ENCODE data around the gene TMA7. TPM values are rescaled to one million over a fixed set of nuclear protein-coding genes. Genes with fewer than 3 reads are reported as not detected.

The TMA7 gene
- polyA plus RNA-seq, 2 of the 4 experiments (the other 2 are of a cell fraction), result 303 to 417 TPM

- TF ChIP-seq HMGXB4 (CRISPR knock-in tag; IDR thresholded peaks at IDR 0.05; ENCODE audit: borderline replicate concordance), result no peak
- TF ChIP-seq HOXB5 (CRISPR knock-in tag; IDR thresholded peaks at IDR 0.05), result no peak
- TF ChIP-seq FOSB (CRISPR knock-in tag; IDR thresholded peaks at IDR 0.05), result no peak
- TF ChIP-seq, protein P1, sequence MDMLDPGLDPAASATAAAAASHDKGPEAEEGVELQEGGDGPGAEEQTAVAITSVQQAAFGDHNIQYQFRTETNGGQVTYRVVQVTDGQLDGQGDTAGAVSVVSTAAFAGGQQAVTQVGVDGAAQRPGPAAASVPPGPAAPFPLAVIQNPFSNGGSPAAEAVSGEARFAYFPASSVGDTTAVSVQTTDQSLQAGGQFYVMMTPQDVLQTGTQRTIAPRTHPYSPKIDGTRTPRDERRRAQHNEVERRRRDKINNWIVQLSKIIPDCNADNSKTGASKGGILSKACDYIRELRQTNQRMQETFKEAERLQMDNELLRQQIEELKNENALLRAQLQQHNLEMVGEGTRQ (IDR thresholded peaks at IDR 0.05), result no peak
- TF ChIP-seq ZFP36 (IDR thresholded peaks at IDR 0.05; ENCODE audit: borderline replicate concordance, partially characterized antibody), result no peak
- TF ChIP-seq GATA3 (IDR thresholded peaks at IDR 0.05; ENCODE audit: borderline replicate concordance), result no peak
Measured at GRCh38 chr3:48412375-48413001, 27.6 kb upstream of the TMA7 start (continued).

GRCh38 chr3:48413086-48413485 lies 27.0 kb upstream of the TMA7 start:
- WGBS (ENCODE audit: missing lambda C conversion rate), result 84% methylated on average over 7 of the region's 8 CpGs
- no peak for TF ChIP-seq MAFK (IDR thresholded peaks at IDR 0.05; ENCODE audit: partially characterized antibody)
- no peak for TF ChIP-seq EHMT2 (IDR thresholded peaks at IDR 0.05; ENCODE audit: low read depth)
- TF ChIP-seq FOSL2 (IDR thresholded peaks at IDR 0.05), result no peak
- TF ChIP-seq FOSL2 (CRISPR knock-in tag; IDR thresholded peaks at IDR 0.05), result no peak
- TF ChIP-seq JUNB (IDR thresholded peaks at IDR 0.05), result no peak
- TF ChIP-seq NFE2L2 (conservative IDR thresholded peaks at IDR 0.05; ENCODE audit: low read length), result no peak
- TF ChIP-seq HOXB5 (CRISPR knock-in tag; IDR thresholded peaks at IDR 0.05), result no peak
- TF ChIP-seq POLR2A (IDR thresholded peaks at IDR 0.05; ENCODE audit: low read length), result no peak
- TF ChIP-seq RCOR1 (IDR thresholded peaks at IDR 0.05; ENCODE audit: low read depth, low read length), result no peak
- TF ChIP-seq HMGXB4 (CRISPR knock-in tag; IDR thresholded peaks at IDR 0.05; ENCODE audit: borderline replicate concordance), result no peak
- no peak for TF ChIP-seq ZC3H11A (IDR thresholded peaks at IDR 0.05)
- TF ChIP-seq HEYL (CRISPR knock-in tag; IDR thresholded peaks at IDR 0.05), result no peak
- TF ChIP-seq, protein P2, sequence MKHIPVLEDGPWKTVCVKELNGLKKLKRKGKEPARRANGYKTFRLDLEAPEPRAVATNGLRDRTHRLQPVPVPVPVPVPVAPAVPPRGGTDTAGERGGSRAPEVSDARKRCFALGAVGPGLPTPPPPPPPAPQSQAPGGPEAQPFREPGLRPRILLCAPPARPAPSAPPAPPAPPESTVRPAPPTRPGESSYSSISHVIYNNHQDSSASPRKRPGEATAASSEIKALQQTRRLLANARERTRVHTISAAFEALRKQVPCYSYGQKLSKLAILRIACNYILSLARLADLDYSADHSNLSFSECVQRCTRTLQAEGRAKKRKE (CRISPR knock-in tag; IDR thresholded peaks at IDR 0.05; ENCODE audit: low read depth), result no peak
- TF ChIP-seq SMC3 (IDR thresholded peaks at IDR 0.05), result no peak
- no peak for TF ChIP-seq RAD21 (conservative IDR thresholded peaks at IDR 0.05 in 1 of 2, IDR thresholded peaks at IDR 0.05 in 1 of 2)
- TF ChIP-seq JUN (IDR thresholded peaks at IDR 0.05), result no peak
- no peak for TF ChIP-seq MYC (IDR thresholded peaks at IDR 0.05; ENCODE audit: borderline replicate concordance, low read length)
- no peak for TF ChIP-seq E2F6 (IDR thresholded peaks at IDR 0.05; ENCODE audit: borderline replicate concordance, low read depth)
- no peak for TF ChIP-seq BCL3 (IDR thresholded peaks at IDR 0.05)
- no peak for TF ChIP-seq TP53 (CRISPR knock-in tag; IDR thresholded peaks at IDR 0.05)
- no peak overlapping the region for H3K27ac ChIP-seq
- ATAC-seq (no peak), FAIRE-seq (no peak), DNase-seq (ENCODE audit: low read depth in 1 of 2, low spot score in 1 of 2) (no peak)
- H3K4me1 ChIP-seq, result no peaks in the 10 kb centered on the region
- no peak overlapping the region for H3K4me2 ChIP-seq
- H3K4me3 ChIP-seq, result no peak overlapping the region
- ChIA-PET POLR2A (no interaction called here), CTCF (interaction anchor here (3.3 to 31.5 kb wide), 2 partner anchors 12 to 18 kb away, joined by 18 to 488 read pairs; partner anchors contain the start of gene PLXNB1)
- H3K9me3 ChIP-seq, result no peaks in the 10 kb centered on the region
